GM18502 (cell line): ENCODE measurements around the gene CYTH1.
A peak's percentile ranks its signal among the peaks of the same experiment; 100 is the strongest.

Source experiments
- ATAC-seq: cut with Tn5 transposase; IDR thresholded peaks from one replicate; pipeline ENCODE4 v1.9.1; 2021; ENCODE audit warnings: mild to moderate bottlenecking; ENCODE audit not compliant: unreplicated experiment, poor library complexity

The CYTH1 gene

GRCh38 chr17:78722246-78722761, 59.8 kb downstream of the CYTH1 start:
- no peak for ATAC-seq

- no peak for ATAC-seq
These were observed 62.3 kb downstream of the CYTH1 start for GRCh38 chr17:78719630-78720298.

GRCh38 chr17:78718575-78719208, 63.4 kb downstream of the CYTH1 start:
- no peak for ATAC-seq

GRCh38 chr17:78717431-78717980, 64.6 kb downstream of the CYTH1 start:
- ATAC-seq: no peak

- ATAC-seq: no peak
These were observed 65.2 kb downstream of the CYTH1 start for GRCh38 chr17:78716814-78717393.

- no peak for ATAC-seq
These were observed 65.8 kb downstream of the CYTH1 start for GRCh38 chr17:78716292-78716691.

- ATAC-seq: no peak
These were observed 66.2 kb downstream of the CYTH1 start for GRCh38 chr17:78715876-78716275.

- ATAC-seq: no peak
These were observed 66.9 kb downstream of the CYTH1 start for GRCh38 chr17:78715000-78715771.

GRCh38 chr17:78714534-78714933, 67.5 kb downstream of the CYTH1 start:
- ATAC-seq: no peak

- ATAC-seq: no peak
These were observed 70.0 kb downstream of the CYTH1 start for GRCh38 chr17:78712043-78712442.

- ATAC-seq: no peak
These were observed 71.5 kb downstream of the CYTH1 start for GRCh38 chr17:78710607-78711006.

- no peak for ATAC-seq
These were observed 72.3 kb downstream of the CYTH1 start for GRCh38 chr17:78709751-78710181.

GRCh38 chr17:78709119-78709681, 72.9 kb downstream of the CYTH1 start:
- ATAC-seq: no peak

GRCh38 chr17:78708510-78708973, 73.5 kb downstream of the CYTH1 start:
- ATAC-seq: no peak

- ATAC-seq: no peak
These were observed 74.2 kb downstream of the CYTH1 start for GRCh38 chr17:78707923-78708322.

- no peak for ATAC-seq
These were observed 75.1 kb downstream of the CYTH1 start for GRCh38 chr17:78707016-78707415.

GRCh38 chr17:78706271-78706915, 75.7 kb downstream of the CYTH1 start:
- ATAC-seq: peak; percentile 59

GRCh38 chr17:78705071-78705470, 77.0 kb downstream of the CYTH1 start:
- ATAC-seq: no peak

GRCh38 chr17:78704594-78704993, 77.5 kb downstream of the CYTH1 start:
- no peak for ATAC-seq
